ENCODE measurements around the gene GNAS-AS1.

The GNAS-AS1 gene

DNA sequence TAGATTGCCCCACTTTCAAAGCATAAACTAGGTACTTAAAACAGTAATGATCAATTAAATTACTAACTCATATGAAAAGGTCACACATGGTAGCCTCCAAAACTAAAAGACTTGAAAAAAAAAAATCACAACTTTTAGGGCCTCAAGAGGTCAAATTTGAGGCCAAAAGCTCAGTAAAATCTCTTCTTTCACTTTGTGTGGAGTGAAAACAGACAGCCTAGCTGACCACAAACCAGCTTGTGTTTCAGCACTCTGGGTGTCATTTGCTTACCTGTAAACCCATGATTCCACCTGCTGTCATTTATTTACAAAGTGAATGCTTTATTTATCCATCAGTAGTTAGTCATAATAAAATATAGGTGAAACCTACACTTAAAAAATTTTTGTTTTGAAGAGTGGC is 35.8 kb upstream of the GNAS-AS1 start:
- H3K27ac ChIP-seq (ENCODE audit: low read depth in 2 of 2, low read length in 2 of 2): no peak overlapping the region
- no peak overlapping the region for H3K4me3 ChIP-seq (ENCODE audit: low read length in 2 of 2)
- H3K9me3 ChIP-seq (ENCODE audit: control insufficient read depth in 2 of 2, low read length in 2 of 2): no peaks in the 10 kb centered on the region
- no peak overlapping the region for H3K9ac ChIP-seq (ENCODE audit: low read depth in 1 of 2, low read length in 2 of 2)
- H3K4me1 ChIP-seq (ENCODE audit: control insufficient read depth in 2 of 2, insufficient read depth in 2 of 2, low read length in 2 of 2): no peaks in the 10 kb centered on the region
- no peaks in the 10 kb centered on the region for H3K27me3 ChIP-seq (ENCODE audit: control insufficient read depth in 2 of 2, insufficient read depth in 2 of 2, low read length in 2 of 2)
- no peaks in the 10 kb centered on the region for H3K36me3 ChIP-seq (ENCODE audit: control insufficient read depth in 2 of 2, insufficient read depth in 2 of 2, low read length in 2 of 2)

- Histone ChIP-seq H3K9me3 (ENCODE audit: control insufficient read depth in 2 of 2, low read length in 2 of 2) (no peaks in the 10 kb centered on the region), H3K27ac (ENCODE audit: low read depth in 2 of 2, low read length in 2 of 2) (no peak overlapping the region), H3K36me3 (ENCODE audit: control insufficient read depth in 2 of 2, insufficient read depth in 2 of 2, low read length in 2 of 2) (no peaks in the 10 kb centered on the region), H3K27me3 (ENCODE audit: control insufficient read depth in 2 of 2, insufficient read depth in 2 of 2, low read length in 2 of 2) (no peaks in the 10 kb centered on the region), H3K9ac (ENCODE audit: low read depth in 1 of 2, low read length in 2 of 2) (no peak overlapping the region), H3K4me3 (ENCODE audit: low read length in 2 of 2) (no peak overlapping the region), H3K4me1 (ENCODE audit: control insufficient read depth in 2 of 2, insufficient read depth in 2 of 2, low read length in 2 of 2) (no peaks in the 10 kb centered on the region)
These were observed 34.3 kb upstream of the GNAS-AS1 start for GRCh38 chr20:58884966-58885365.

- no peaks in the 10 kb centered on the region for H3K27me3 ChIP-seq (ENCODE audit: control insufficient read depth in 2 of 2, insufficient read depth in 2 of 2, low read length in 2 of 2)
- no peak overlapping the region for H3K9ac ChIP-seq (ENCODE audit: low read depth in 1 of 2, low read length in 2 of 2)
- no peak overlapping the region for H3K27ac ChIP-seq (ENCODE audit: low read depth in 2 of 2, low read length in 2 of 2)
- no peaks in the 10 kb centered on the region for H3K36me3 ChIP-seq (ENCODE audit: control insufficient read depth in 2 of 2, insufficient read depth in 2 of 2, low read length in 2 of 2)
- no peaks in the 10 kb centered on the region for H3K9me3 ChIP-seq (ENCODE audit: control insufficient read depth in 2 of 2, low read length in 2 of 2)
- H3K4me1 ChIP-seq (ENCODE audit: control insufficient read depth in 2 of 2, insufficient read depth in 2 of 2, low read length in 2 of 2): no peaks in the 10 kb centered on the region
- H3K4me3 ChIP-seq (ENCODE audit: low read length in 2 of 2): no peak overlapping the region
These were observed 32.6 kb upstream of the GNAS-AS1 start for GRCh38 chr20:58883241-58883691.

GRCh38 chr20:58882704-58883089 is 32.0 kb upstream of the GNAS-AS1 start:
- Histone ChIP-seq H3K27ac (ENCODE audit: low read depth in 2 of 2, low read length in 2 of 2) (no peak overlapping the region), H3K9ac (ENCODE audit: low read depth in 1 of 2, low read length in 2 of 2) (no peak overlapping the region), H3K4me3 (ENCODE audit: low read length in 2 of 2) (no peak overlapping the region), H3K27me3 (ENCODE audit: control insufficient read depth in 2 of 2, insufficient read depth in 2 of 2, low read length in 2 of 2) (no peaks in the 10 kb centered on the region), H3K4me1 (ENCODE audit: control insufficient read depth in 2 of 2, insufficient read depth in 2 of 2, low read length in 2 of 2) (no peaks in the 10 kb centered on the region), H3K9me3 (ENCODE audit: control insufficient read depth in 2 of 2, low read length in 2 of 2) (no peaks in the 10 kb centered on the region), H3K36me3 (ENCODE audit: control insufficient read depth in 2 of 2, insufficient read depth in 2 of 2, low read length in 2 of 2) (no peaks in the 10 kb centered on the region)

DNA sequence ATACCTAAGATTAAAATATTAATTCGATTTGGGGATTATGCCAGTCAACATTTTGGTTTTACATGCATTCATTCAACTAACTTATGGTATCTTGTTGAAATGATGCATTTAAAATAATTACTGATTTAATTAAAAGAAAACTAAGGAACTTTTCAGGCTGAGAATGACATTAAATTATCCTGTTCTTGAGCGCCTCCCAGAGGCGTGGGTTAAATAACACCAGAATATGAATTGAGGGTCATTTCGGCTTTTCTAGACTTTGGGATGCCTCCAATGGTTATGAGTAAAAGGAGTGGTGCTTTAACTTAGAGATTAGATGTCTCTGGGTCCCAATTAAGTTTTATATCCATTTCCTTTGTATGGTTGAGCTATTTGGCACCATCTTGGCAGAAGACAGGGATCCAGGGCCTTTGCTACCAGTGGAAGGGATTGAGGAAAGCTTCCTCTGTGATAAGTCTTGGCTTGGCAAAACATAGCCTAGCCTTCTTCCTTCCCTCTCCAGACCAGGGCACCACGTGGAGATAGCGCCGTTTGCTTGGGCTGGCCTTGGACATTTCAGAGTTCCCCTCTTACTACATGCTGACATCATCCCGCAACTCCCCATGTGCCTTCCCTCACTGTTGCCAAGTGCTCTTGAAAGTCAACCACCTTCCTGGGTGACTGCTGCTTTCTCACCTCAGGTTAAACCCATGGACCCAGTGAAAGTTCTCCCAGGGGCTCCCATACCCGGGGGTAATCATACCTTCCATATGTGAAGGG is 30.5 kb upstream of the GNAS-AS1 start:
- Histone ChIP-seq H3K4me1 (ENCODE audit: control insufficient read depth in 2 of 2, insufficient read depth in 2 of 2, low read length in 2 of 2) (no peaks in the 10 kb centered on the region), H3K27me3 (ENCODE audit: control insufficient read depth in 2 of 2, insufficient read depth in 2 of 2, low read length in 2 of 2) (no peaks in the 10 kb centered on the region), H3K9me3 (ENCODE audit: control insufficient read depth in 2 of 2, low read length in 2 of 2) (no peaks in the 10 kb centered on the region), H3K9ac (ENCODE audit: low read depth in 1 of 2, low read length in 2 of 2) (no peak overlapping the region), H3K27ac (ENCODE audit: low read depth in 2 of 2, low read length in 2 of 2) (no peak overlapping the region), H3K4me3 (ENCODE audit: low read length in 2 of 2) (no peak overlapping the region), H3K36me3 (ENCODE audit: control insufficient read depth in 2 of 2, insufficient read depth in 2 of 2, low read length in 2 of 2) (no peaks in the 10 kb centered on the region)

- no peaks in the 10 kb centered on the region for H3K27me3 ChIP-seq (ENCODE audit: control insufficient read depth in 2 of 2, insufficient read depth in 2 of 2, low read length in 2 of 2)
- H3K27ac ChIP-seq (ENCODE audit: low read depth in 2 of 2, low read length in 2 of 2): no peak overlapping the region
- no peak overlapping the region for H3K9ac ChIP-seq (ENCODE audit: low read depth in 1 of 2, low read length in 2 of 2)
- no peaks in the 10 kb centered on the region for H3K4me1 ChIP-seq (ENCODE audit: control insufficient read depth in 2 of 2, insufficient read depth in 2 of 2, low read length in 2 of 2)
- H3K4me3 ChIP-seq (ENCODE audit: low read length in 2 of 2): no peak overlapping the region
- no peaks in the 10 kb centered on the region for H3K9me3 ChIP-seq (ENCODE audit: control insufficient read depth in 2 of 2, low read length in 2 of 2)
- no peaks in the 10 kb centered on the region for H3K36me3 ChIP-seq (ENCODE audit: control insufficient read depth in 2 of 2, insufficient read depth in 2 of 2, low read length in 2 of 2)
These were observed 29.7 kb upstream of the GNAS-AS1 start for GRCh38 chr20:58880441-58880840.

DNA sequence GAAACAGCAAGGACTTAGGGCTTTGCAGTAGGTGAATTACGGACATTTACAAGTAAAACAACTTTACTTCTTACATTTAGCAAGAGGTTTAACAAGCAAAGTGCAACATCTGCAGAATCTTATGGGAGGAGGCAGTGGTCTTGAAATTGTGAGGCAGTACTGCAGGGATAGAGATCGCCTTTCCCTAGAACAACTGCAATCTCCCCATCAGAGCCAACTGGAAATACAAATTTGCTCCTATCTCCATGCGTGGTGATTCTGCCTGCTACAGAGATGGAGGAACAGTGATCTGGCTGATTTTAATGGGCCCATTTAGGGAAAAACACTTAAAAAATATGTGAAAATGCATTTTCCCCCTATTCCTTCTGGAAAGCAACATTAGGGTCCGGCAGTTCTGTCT is 27.7 kb upstream of the GNAS-AS1 start:
- no peaks in the 10 kb centered on the region for H3K4me1 ChIP-seq (ENCODE audit: control insufficient read depth in 2 of 2, insufficient read depth in 2 of 2, low read length in 2 of 2)
- no peak overlapping the region for H3K27ac ChIP-seq (ENCODE audit: low read depth in 2 of 2, low read length in 2 of 2)
- H3K36me3 ChIP-seq (ENCODE audit: control insufficient read depth in 2 of 2, insufficient read depth in 2 of 2, low read length in 2 of 2): no peaks in the 10 kb centered on the region
- no peaks in the 10 kb centered on the region for H3K9me3 ChIP-seq (ENCODE audit: control insufficient read depth in 2 of 2, low read length in 2 of 2)
- no peak overlapping the region for H3K4me3 ChIP-seq (ENCODE audit: low read length in 2 of 2)
- H3K27me3 ChIP-seq (ENCODE audit: control insufficient read depth in 2 of 2, insufficient read depth in 2 of 2, low read length in 2 of 2): no peaks in the 10 kb centered on the region
- no peak overlapping the region for H3K9ac ChIP-seq (ENCODE audit: low read depth in 1 of 2, low read length in 2 of 2)

GRCh38 chr20:58877976-58878360 is 27.3 kb upstream of the GNAS-AS1 start:
- no peak overlapping the region for H3K27ac ChIP-seq (ENCODE audit: low read depth in 2 of 2, low read length in 2 of 2)
- no peak overlapping the region for H3K9ac ChIP-seq (ENCODE audit: low read depth in 1 of 2, low read length in 2 of 2)
- no peaks in the 10 kb centered on the region for H3K9me3 ChIP-seq (ENCODE audit: control insufficient read depth in 2 of 2, low read length in 2 of 2)
- no peaks in the 10 kb centered on the region for H3K4me1 ChIP-seq (ENCODE audit: control insufficient read depth in 2 of 2, insufficient read depth in 2 of 2, low read length in 2 of 2)
- H3K4me3 ChIP-seq (ENCODE audit: low read length in 2 of 2): no peak overlapping the region
- no peaks in the 10 kb centered on the region for H3K36me3 ChIP-seq (ENCODE audit: control insufficient read depth in 2 of 2, insufficient read depth in 2 of 2, low read length in 2 of 2)
- no peaks in the 10 kb centered on the region for H3K27me3 ChIP-seq (ENCODE audit: control insufficient read depth in 2 of 2, insufficient read depth in 2 of 2, low read length in 2 of 2)

DNA sequence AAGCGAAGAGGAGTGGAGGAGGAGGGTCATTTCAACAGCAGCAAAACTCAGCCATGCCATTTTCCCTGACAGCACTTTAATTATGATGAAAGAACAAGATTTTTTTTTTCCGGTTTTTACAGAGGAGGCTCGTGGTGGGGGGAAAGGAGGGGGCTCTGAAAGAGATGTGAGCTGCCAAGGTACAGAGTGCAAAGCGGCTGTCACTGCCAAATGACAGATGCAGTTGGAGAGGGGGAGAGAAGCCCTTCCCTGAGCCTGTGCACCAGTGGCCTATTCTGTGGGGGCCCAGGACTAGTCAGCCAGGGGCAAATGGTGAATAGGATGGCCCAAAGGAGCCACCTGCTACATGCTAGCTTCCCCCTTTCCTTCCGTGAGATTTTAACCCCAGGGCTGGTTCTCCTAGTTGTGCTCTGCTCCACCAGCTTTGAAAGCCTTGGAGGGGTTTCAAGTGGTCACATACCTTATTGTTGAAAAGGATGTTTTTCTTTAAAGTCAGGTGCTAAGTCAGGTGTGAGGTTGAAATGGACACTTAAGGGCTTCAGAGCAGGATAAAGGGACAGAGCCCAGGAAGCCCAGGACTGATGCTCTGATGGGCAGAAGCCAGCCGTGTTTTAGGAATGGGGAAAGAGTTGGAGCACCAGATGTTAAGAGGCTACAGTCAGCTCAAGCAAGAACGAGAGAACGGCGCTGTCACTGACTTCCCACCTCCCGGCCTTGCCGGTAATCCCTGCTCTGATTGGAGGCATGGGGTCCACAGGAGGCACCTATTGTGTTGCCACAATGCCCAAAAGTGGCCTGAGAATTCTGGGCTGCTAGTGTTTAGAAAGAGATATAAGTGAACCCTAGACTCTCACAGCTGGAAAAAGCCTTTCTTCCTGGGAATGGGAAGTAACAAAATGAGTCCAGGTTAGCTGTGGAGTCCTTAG is 26.6 kb upstream of the GNAS-AS1 start:
- Histone ChIP-seq H3K4me3 (ENCODE audit: low read length in 2 of 2) (no peak overlapping the region), H3K9ac (ENCODE audit: low read depth in 1 of 2, low read length in 2 of 2) (no peak overlapping the region), H3K36me3 (ENCODE audit: control insufficient read depth in 2 of 2, insufficient read depth in 2 of 2, low read length in 2 of 2) (no peaks in the 10 kb centered on the region), H3K27me3 (ENCODE audit: control insufficient read depth in 2 of 2, insufficient read depth in 2 of 2, low read length in 2 of 2) (no peaks in the 10 kb centered on the region), H3K9me3 (ENCODE audit: control insufficient read depth in 2 of 2, low read length in 2 of 2) (no peaks in the 10 kb centered on the region), H3K27ac (ENCODE audit: low read depth in 2 of 2, low read length in 2 of 2) (no peak overlapping the region), H3K4me1 (ENCODE audit: control insufficient read depth in 2 of 2, insufficient read depth in 2 of 2, low read length in 2 of 2) (no peaks in the 10 kb centered on the region)

DNA sequence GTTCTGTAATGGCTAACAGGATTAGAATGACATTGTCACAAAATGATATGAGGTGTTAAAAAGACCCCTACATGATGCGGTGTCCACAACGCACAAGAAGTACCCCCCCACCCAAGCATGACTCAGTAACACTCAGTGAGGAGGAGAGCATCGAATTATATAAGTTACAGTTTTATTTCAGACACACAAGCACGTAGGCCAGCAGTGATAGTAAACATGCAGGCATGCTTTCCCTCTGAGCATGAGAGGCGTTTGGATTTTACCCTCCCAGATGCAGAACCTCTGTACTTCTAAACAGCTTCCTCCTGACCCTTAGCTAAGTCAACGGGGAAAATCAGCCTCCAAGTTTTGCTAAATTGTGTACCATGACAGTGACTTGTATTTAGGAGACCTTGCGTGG is 25.7 kb upstream of the GNAS-AS1 start:
- Histone ChIP-seq H3K27me3 (ENCODE audit: control insufficient read depth in 2 of 2, insufficient read depth in 2 of 2, low read length in 2 of 2) (no peaks in the 10 kb centered on the region), H3K9me3 (ENCODE audit: control insufficient read depth in 2 of 2, low read length in 2 of 2) (no peaks in the 10 kb centered on the region), H3K4me1 (ENCODE audit: control insufficient read depth in 2 of 2, insufficient read depth in 2 of 2, low read length in 2 of 2) (no peaks in the 10 kb centered on the region), H3K4me3 (ENCODE audit: low read length in 2 of 2) (no peak overlapping the region), H3K9ac (ENCODE audit: low read depth in 1 of 2, low read length in 2 of 2) (no peak overlapping the region), H3K27ac (ENCODE audit: low read depth in 2 of 2, low read length in 2 of 2) (no peak overlapping the region), H3K36me3 (ENCODE audit: control insufficient read depth in 2 of 2, insufficient read depth in 2 of 2, low read length in 2 of 2) (no peaks in the 10 kb centered on the region)

All from mucosa of rectum (tissue), 2 donors.